HEK293T (cell line): ENCODE measurements around the gene RHOD.

ENCODE experiments used
- CTCF ChIA-PET: fragments of 350-600 bp; formaldehyde crosslinking; extraction: SDS; loops from one replicate; lab custom pipeline; 2021; ENCODE audit warnings: antibody characterized with exemption, inconsistent platforms; lab: Yijun Ruan, JAX
- POLR2A ChIA-PET: fragments of 350-600 bp; formaldehyde crosslinking; extraction: SDS; loops from one replicate; lab custom pipeline; 2020; ENCODE audit warnings: antibody characterized with exemption, inconsistent platforms; lab: Yijun Ruan, JAX
- DNase-seq: peaks from one replicate; pipeline ENCODE4 v3.0.0; 2012; ENCODE audit warnings: mixed read lengths; ENCODE audit errors: extremely low spot score
- ARNT ChIP-seq: fragments of 450-650 bp; IDR thresholded peaks from 2 replicates; pipeline ENCODE4 v1.6.1; 2017; ENCODE audit warnings: mild to moderate bottlenecking
- BHLHE40 ChIP-seq: fragments of 450-650 bp; IDR thresholded peaks from 2 replicates; pipeline ENCODE4 v1.6.1; 2016; ENCODE audit warnings: mild to moderate bottlenecking, moderate library complexity, borderline replicate concordance
- CTBP1 ChIP-seq: fragments of 450-650 bp; IDR thresholded peaks from 2 replicates; pipeline ENCODE4 v1.6.1; 2016; ENCODE audit warnings: borderline replicate concordance
- ELF4 ChIP-seq: fragments of 450-650 bp; IDR thresholded peaks from 2 replicates; pipeline ENCODE4 v1.6.1; 2017; ENCODE audit warnings: antibody characterized with exemption
- FOXA1 ChIP-seq: fragments of 450-650 bp; IDR thresholded peaks from 2 replicates; pipeline ENCODE4 v1.6.1; 2016; ENCODE audit warnings: mild to moderate bottlenecking
- FOXK2 ChIP-seq: fragments of 450-650 bp; IDR thresholded peaks from 2 replicates; pipeline ENCODE4 v1.6.1; 2016; ENCODE audit warnings: mild to moderate bottlenecking
- FOXM1 ChIP-seq: fragments of 450-650 bp; IDR thresholded peaks from 2 replicates; pipeline ENCODE4 v1.6.1; 2017; ENCODE audit warnings: mild to moderate bottlenecking, borderline replicate concordance
- HDGF ChIP-seq: fragments of 450-650 bp; IDR thresholded peaks from 2 replicates; pipeline ENCODE4 v1.6.1; 2017; ENCODE audit warnings: antibody characterized with exemption, borderline replicate concordance
- L3MBTL2 ChIP-seq: fragments of 450-650 bp; conservative IDR thresholded peaks from 2 replicates; pipeline ENCODE4 v1.6.1; 2016; ENCODE audit warnings: mild to moderate bottlenecking
- LEF1 ChIP-seq: fragments of 450-650 bp; IDR thresholded peaks from 2 replicates; pipeline ENCODE4 v1.6.1; 2017; ENCODE audit warnings: mild to moderate bottlenecking, borderline replicate concordance
- NFRKB ChIP-seq: fragments of 450-650 bp; IDR thresholded peaks from 2 replicates; pipeline ENCODE4 v1.6.1; 2016; ENCODE audit warnings: mild to moderate bottlenecking, moderate library complexity
- SP1 ChIP-seq: fragments of 450-650 bp; IDR thresholded peaks from 2 replicates; pipeline ENCODE4 v1.6.1; 2017
- SUZ12 ChIP-seq: fragments of 450-650 bp; IDR thresholded peaks from 2 replicates; pipeline ENCODE4 v1.6.1; 2016; ENCODE audit warnings: mild to moderate bottlenecking
- TARDBP ChIP-seq: fragments of 450-650 bp; IDR thresholded peaks from 2 replicates; pipeline ENCODE4 v1.6.1; 2016
- ZNF384 ChIP-seq: fragments of 450-650 bp; IDR thresholded peaks from 2 replicates; pipeline ENCODE4 v1.6.1; 2016
- TF ChIP-seq, protein P1 (sequence below): fragments of 450-650 bp; IDR thresholded peaks from 2 replicates; pipeline ENCODE4 v1.6.1; 2016

The RHOD gene

DNA sequence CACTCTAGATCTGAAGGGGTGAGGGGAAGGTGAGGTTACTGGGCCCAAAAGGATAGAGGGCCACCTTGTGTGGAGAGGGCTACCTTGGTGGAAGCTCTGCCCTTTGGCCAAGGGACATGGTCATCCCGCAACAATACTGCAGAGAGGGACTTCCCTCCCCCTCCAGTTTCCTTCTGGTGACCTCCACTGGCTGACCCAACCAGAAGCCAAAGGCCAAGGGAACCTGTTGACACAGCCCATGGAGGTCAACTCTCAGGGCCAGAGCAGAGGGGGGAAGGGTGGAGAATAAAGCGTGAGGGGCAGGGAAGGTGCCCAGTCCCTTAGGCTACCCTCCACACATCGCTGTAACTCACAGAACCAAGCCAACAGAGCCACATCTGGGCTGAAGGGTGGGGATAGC is 15.0 kb upstream of the RHOD start:
- no peak for TF ChIP-seq TARDBP
- no peak for TF ChIP-seq CTBP1
- no peak for TF ChIP-seq ELF4
- TF ChIP-seq ZNF384 = no peak
- CTCF ChIA-PET = no interaction called here
- DNase-seq = no peak
- POLR2A ChIA-PET = no interaction called here

DNA sequence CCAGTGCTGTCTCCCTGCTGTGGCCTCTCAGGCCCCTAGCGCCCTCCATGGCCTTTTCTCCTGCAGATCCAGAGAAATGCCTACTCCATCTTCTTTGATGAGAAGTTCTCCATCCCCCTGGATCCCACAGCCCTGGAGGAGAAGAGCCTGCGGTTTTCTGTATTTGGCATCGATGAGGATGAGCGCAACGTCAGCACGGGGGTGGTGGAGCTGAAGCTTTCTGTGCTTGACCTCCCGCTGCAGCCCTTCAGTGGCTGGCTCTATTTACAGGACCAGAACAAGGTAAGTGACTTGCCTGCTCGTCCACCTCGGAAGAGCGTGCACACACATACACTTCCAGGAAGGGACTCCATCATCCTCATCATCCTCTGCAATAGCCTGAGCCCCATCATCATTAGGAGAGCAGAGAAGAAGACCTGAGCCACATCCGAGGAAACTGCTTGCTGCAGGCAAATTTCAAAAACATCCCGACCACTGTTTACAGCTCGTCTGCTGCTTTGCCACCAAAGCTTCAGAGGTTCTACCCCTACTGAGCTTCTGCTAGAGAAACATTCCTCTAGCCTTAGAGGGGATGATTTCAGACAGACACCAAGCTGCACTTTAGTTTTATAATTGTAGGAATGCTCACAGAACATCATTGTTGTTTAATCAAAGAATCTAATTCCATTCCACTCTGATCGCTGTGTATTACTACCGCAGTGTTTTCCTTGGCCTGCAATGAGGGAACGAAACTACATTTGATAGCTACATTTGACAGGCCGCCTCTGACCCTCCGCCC is 12.9 kb upstream of the RHOD start:
- TF ChIP-seq, protein P1, sequence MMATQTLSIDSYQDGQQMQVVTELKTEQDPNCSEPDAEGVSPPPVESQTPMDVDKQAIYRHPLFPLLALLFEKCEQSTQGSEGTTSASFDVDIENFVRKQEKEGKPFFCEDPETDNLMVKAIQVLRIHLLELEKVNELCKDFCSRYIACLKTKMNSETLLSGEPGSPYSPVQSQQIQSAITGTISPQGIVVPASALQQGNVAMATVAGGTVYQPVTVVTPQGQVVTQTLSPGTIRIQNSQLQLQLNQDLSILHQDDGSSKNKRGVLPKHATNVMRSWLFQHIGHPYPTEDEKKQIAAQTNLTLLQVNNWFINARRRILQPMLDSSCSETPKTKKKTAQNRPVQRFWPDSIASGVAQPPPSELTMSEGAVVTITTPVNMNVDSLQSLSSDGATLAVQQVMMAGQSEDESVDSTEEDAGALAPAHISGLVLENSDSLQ = no peak
- no peak for TF ChIP-seq FOXA1
- no peak for TF ChIP-seq SUZ12
- no peak for TF ChIP-seq TARDBP
- TF ChIP-seq ELF4 = no peak
- no peak for TF ChIP-seq BHLHE40
- TF ChIP-seq L3MBTL2 = no peak
- TF ChIP-seq CTBP1 = no peak
- no peak for TF ChIP-seq SP1
- TF ChIP-seq NFRKB = no peak
- CTCF ChIA-PET = interaction anchor here (0.6 to 1.4 kb wide), 3 partner anchors 10 to 25 kb away, joined by 3 read pairs; no protein-coding TSS in a partner anchor
- no peak for DNase-seq
- POLR2A ChIA-PET = no interaction called here

DNA sequence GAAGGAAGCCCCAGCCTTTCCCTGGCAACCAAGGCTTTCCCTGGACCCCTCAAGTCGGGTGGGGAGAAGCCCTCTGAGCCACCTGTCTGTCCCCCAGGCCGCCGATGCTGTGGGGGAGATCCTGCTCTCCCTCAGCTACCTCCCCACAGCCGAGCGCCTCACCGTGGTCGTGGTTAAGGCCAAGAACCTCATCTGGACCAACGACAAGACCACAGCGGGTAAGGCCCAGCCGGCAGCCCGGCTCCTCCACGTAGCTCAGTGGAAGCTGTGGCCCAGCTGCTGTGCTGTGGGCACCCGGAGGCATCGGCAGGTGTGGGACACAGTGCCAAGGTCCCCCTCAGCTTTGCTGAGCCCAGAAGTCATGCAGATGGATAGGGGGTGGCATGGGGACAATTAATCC is 12.2 kb upstream of the RHOD start:
- POLR2A ChIA-PET = no interaction called here

DNA sequence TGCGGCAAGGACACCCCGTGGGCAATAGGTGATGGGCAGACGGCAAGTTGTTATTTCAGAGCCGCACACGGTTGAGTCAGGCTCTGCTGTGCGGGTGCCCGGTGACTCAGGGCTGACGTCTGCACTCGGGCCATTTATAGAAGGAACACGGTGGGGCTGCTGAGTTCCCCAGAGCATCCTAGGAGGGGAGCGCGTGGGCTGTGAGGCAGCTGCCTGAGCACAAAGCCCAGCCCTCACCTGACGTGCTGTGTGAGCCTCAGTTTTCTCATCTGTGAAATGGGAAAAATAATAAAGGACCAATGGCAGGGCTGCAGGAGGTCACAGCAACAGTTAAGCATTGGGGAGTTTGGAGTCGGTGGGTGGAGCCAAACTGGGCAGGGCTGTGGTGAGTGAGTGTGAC is 11.3 kb upstream of the RHOD start:
- POLR2A ChIA-PET = no interaction called here

More for the DNA sequence above, 12.2 kb upstream of the RHOD start:
- TF ChIP-seq FOXK2 (no peak), FOXA1 (no peak), HDGF (no peak), TARDBP (no peak)
- no peak for DNase-seq
- CTCF ChIA-PET = interaction anchor here (0.6 to 1.4 kb wide), 3 partner anchors 9 to 26 kb away, joined by 3 read pairs; no protein-coding TSS in a partner anchor

DNA sequence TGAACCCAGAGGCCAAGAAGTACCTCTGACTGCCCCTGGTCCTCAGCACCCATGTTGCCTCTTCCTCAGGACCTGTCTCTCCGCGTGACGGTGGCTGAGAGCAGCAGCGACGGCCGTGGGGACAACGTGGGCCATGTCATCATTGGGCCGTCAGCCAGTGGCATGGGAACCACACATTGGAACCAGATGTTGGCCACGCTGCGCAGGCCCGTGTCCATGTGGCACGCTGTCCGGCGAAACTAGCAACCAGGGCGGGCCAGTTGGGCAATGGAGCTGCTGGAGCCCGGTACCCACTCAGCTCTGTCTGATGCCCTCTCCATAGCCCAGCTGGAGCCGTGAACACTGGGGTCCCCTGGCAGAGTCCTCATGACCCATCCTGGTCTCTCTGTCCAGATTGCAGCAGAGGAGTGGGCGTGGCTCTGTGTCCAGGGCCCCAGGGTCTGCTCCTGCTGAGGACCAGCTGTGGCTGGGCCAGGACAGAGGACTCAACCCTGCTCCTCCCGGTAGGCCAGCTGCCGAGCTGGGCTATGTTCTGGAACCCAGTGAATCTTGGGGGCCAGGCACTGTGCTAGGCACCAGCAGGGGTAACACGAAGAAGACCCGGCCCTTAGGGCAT is 8.0 kb upstream of the RHOD start:
- ChIA-PET CTCF (no interaction called here), POLR2A (no interaction called here)
- no peak for DNase-seq
- TF ChIP-seq HDGF (no peak), FOXA1 (no peak), TARDBP (no peak), FOXK2 (no peak), ARNT (no peak), L3MBTL2 (no peak), SP1 (no peak), FOXM1 (no peak), ZNF384 (no peak), LEF1 (no peak)
- TF ChIP-seq, protein P1 = no peak

More for the DNA sequence above, 11.3 kb upstream of the RHOD start:
- DNase-seq = no peak
- no peak for TF ChIP-seq CTBP1
- no peak for TF ChIP-seq L3MBTL2
- CTCF ChIA-PET = no interaction called here

DNA sequence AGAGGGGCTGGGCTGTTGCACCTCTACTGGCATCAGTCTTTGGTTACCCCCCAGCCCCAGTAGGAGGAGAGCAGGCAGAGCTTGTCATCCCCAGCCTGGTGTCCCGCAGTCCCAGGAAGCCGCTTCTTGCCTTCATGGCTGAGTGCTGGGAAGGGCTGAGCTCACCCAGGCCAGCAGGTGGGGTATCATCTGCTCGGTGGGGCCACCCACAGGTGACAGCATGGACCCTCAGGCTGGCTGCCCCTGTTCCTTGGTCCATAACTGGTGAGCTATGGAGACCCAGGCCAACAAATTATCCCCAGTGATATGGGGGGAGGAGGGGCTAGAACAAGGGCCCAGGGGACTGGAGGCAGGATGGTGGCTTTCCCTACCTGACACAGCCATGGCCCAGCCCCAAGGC is 6.5 kb upstream of the RHOD start:
- ChIA-PET POLR2A (no interaction called here), CTCF (interaction anchor here (0.6 to 1.3 kb wide), 2 partner anchors 22 to 483 kb away, joined by 3 to 4 read pairs; no protein-coding TSS in a partner anchor)
- TF ChIP-seq TARDBP = no peak
- no peak for TF ChIP-seq CTBP1
- TF ChIP-seq ARNT = no peak
- TF ChIP-seq NFRKB = no peak
- TF ChIP-seq FOXA1 = no peak
- TF ChIP-seq, protein P1 = no peak
- TF ChIP-seq FOXK2 = no peak
- TF ChIP-seq ZNF384 = no peak
- TF ChIP-seq BHLHE40 = no peak
- TF ChIP-seq LEF1 = no peak
- no peak for TF ChIP-seq L3MBTL2
- TF ChIP-seq ELF4 = no peak
- TF ChIP-seq FOXM1 = no peak
- TF ChIP-seq SUZ12 = no peak
- DNase-seq = no peak
